T-helper 2 cell (primary cell): ENCODE data around the gene KIFC3.
"Not testable (repeated sequence)": the region's sequence is repeated elsewhere in the genome, so short reads cannot be mapped to it uniquely, and the experiment has no call there.

Source experiments
- DNase-seq, 5 experiments: peaks; one replicate each; pipeline versions ENCODE4 v3.0.0 to v3.0.0-alpha.2; 2012 to 2022

The KIFC3 gene

DNA sequence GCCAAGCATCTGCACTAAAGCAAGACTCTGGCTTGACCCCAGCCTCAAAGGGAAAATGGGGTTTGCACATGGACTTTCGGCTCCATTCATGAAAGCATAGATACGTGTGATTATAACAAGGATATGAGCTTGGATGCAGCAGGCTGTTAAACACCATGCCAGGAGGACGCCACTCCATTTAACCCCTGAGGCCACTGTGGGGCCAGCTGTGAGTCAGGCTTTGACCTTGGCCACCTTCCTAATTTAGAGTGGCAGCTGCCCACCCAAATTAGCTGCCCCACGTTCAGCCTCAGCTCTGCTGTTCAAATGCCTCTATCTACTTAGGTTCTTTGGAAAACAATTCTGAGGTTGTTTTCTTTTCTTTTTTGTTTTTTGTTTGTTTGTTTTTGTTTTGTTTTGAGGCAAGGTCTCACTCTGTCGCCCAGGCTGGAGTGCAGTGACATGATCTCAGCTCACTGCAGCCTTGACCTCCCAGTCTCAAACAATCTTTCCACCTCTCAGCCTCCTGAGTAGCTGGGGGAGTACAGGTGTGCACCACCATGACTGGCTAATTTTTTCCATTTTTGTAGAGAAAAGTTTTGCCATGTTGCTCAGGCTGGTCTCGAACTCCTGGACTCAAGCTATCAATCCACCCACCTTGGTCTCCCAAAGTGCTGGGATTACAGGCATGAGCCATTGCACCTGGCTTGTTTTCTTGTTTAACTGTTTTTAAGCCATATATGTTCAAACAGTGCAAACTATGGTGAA lies 23.2 kb upstream of the KIFC3 start:
- DNase-seq = no peak

- no peak for DNase-seq
Measured at GRCh38 chr16:57824888-57825287, 22.6 kb upstream of the KIFC3 start.

DNA sequence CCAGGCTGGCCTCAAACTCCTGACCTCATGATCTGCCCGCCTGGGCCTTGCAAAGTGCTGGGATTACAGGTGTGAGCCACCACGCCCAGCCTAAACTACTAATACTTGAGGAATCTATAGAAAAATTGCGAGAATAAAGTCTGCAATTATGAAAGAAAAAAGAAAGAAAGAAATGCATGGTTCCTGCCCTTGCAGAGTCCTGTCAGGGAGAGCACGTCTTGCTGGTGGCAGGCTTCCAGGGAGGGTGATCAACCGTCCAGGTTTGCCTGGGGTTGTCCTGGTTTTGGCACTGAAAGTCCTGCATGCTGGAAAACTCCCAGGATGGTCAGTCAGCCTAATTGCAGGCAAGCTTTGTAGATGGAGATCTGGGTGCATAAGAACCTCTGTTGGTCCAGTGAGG lies 21.5 kb upstream of the KIFC3 start:
- no peak for DNase-seq

- DNase-seq = no peak
Measured at GRCh38 chr16:57822856-57823255, 20.6 kb upstream of the KIFC3 start.

DNA sequence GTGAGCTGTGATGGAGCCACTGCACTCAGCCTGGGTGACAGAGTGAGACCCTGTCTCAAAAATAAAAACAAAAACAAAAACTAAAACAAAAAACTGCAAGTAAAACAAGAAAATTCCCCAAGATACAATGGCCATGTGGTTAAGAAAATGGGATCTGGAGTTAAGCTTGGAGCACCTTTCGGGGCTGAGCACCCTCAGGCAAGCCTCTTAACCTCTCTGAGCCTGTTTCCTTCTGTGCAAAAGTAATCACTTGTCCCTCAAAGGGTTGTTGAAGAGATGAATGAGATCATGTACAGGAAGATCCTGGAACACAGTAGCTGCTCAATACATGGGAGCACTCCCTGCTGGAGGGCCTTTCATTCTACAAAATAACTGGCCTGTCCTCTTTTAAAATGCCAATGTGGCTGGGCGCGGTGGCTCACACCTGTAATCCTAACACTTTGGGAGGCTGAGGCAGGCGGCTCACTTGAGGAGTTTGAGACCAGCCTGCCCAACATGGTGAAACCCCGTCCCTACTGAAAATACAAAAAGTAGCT lies 19.8 kb upstream of the KIFC3 start:
- no peak for DNase-seq

- no peak for DNase-seq
Measured at GRCh38 chr16:57821149-57821971, 19.1 kb upstream of the KIFC3 start.

DNA sequence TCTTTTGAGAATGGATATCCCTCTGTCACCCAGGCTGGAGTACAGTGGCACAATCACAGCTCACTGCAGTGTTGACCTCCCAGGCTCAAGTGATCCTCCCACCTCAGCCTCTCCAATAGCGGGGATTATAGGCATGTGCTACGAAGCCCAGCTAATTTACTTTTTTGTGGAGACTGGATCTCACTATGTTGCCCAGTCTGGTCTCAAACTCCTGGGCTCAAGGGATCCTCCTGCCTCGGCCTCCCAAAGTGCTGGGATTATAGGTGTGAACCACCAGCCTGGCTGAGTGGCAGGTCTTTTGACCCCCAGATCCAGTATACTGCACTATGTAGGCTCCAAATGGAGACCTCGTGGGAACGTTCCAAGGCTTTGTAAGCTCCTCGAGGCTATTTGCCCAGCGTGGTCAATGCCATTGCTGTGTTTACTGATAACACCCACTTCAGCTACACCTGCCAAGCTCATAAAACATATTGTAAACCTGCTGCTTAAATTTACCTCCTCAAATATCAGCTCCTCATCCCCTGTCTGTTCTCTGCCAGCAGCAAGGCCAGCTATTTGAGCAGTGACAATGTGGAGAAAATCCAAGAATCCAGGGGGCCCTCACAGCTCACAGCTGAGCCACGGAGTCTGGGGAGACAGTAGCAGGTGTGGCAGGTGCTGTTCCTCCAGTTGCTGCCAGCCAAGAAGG lies 16.2 kb upstream of the KIFC3 start:
- no peak for DNase-seq

- DNase-seq = no peak
Measured at GRCh38 chr16:57817680-57818079, 15.4 kb upstream of the KIFC3 start.

- DNase-seq = peak in 1 of 5 experiments; percentile 68
Measured at GRCh38 chr16:57815987-57816745, 13.9 kb upstream of the KIFC3 start.

DNA sequence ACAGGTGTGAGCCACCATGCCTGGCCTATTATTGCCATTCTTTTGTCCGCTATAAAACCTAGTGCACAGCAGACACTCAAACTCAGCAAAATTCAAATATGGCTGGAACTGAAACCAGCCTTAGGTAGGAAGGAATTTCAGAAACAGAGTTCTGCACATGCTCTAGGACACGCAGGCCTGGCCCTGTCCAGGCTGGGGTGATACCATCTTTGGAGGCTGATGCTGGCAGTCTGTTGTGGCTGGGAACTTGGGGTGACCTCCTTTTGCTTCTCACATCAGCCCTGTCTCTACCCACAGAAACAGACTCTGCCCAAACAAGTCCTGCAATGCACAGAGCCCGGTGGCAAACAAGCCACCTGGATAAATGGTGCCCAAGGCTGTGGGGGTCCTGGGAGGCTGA lies 12.6 kb upstream of the KIFC3 start:
- DNase-seq = peak in 1 of 5 experiments; percentile 30

- DNase-seq = no peak
Measured at GRCh38 chr16:57813466-57813865, 11.2 kb upstream of the KIFC3 start.

GRCh38 chr16:57811340-57811739 lies 9.0 kb upstream of the KIFC3 start:
- not testable (repeated sequence) for DNase-seq

- DNase-seq = peak; percentile 24 to 97 (median 64)
Measured at GRCh38 chr16:57810197-57811031, 8.1 kb upstream of the KIFC3 start.

DNA sequence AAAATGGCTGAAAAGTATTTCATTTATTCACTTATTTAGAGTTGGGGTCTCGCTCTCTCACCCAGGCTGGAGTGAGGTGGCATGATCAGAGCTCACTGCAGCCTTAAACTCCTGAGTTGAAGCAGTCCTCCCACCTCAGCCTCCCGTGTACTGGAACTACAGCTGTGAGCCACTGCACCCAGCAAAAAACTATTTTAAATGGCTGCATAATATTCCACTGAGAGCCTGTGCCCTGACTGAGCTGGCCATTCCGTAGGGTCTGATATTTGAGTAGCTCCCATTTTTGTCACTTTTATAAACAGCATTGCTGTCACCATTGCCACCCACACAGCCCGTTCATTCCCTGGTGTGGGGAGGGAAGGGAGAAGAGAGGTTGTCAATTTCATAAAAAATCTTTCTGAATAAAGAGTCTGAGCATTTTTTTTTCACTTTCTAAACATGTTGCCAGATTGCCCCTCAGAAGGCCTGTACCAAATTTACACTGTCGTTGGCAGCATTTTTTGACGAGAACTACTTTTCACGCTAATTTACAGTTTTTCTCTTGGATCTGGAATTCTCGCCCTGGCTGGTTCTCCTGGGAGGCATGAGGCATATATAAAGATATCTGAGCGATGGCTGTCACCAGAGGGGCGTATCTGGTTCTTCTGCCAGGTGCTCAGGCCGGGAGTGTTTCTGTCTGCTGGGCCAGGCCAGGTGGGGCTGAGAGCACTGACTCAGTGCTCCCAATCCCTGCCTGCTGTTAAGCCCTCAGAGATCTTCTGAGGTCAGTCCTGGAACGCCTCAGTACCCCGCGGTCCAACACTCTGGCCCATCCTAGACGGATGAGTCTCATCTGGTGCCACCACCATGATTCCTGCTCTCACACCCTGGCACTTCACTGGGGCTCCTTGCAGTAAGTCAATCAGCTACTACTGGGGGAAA lies 7.2 kb upstream of the KIFC3 start:
- DNase-seq = no peak

DNA sequence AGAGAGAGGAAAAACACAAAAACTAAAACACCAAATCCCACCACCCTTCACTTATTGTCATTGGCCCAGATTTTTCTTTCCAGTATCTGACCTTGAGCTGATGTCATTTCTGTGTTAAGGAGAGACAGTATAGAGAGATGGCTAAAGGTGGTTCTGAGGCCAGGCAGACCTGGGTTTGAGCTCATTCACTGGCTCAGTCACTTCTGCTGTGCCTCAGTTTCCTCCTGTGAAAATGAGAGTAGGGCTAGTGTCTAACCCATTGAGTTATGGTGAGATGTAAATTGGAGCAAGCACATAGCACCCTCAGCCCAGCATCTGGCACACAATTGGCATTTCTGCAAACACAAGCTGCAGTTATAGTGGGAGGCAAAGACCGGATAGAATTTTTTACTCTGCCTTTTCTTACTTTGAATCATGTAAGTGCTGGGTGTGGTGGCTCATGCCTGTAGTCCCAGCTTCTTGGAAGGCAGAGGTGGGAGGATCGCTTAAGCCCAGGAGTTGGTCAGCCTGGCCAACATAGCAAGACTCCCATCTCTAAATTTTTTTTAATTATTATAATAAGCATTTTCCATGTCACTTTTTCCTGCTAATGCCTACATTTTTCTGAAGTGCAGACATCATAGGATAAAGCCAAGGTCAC lies 6.4 kb upstream of the KIFC3 start:
- no peak for DNase-seq

- DNase-seq = peak; percentile 18 to 75 (median 37)
Measured at GRCh38 chr16:57807968-57808528, 5.8 kb upstream of the KIFC3 start.

GRCh38 chr16:57807252-57807967 lies 5.1 kb upstream of the KIFC3 start:
- no peak for DNase-seq

GRCh38 chr16:57805176-57805575 lies 2.9 kb upstream of the KIFC3 start:
- DNase-seq = no peak
